Right atrium auricular region (tissue), 2 donors: ENCODE data around the gene VGLL1. TPM values are rescaled to one million over a fixed set of nuclear protein-coding genes. Genes with fewer than 3 reads are reported as not detected.
A peak's percentile ranks its signal among the peaks of the same experiment; 100 is the strongest.

Source experiments
- DNase-seq: peaks from one replicate; pipeline ENCODE4 v3.0.0-alpha.2; 2019; ENCODE audit warnings: low spot score
- H3K27ac ChIP-seq, 2 donors: fragments of 200-600 bp; sonication (generic); 1 replicate in 1 of 2; 2 replicates in 1 of 2; pipeline ENCODE4 v1.5.1; 2016 to 2019
- H3K27me3 ChIP-seq, 2 donors: fragments of 200-600 bp; sonication (generic); one replicate each; pipeline versions ENCODE4 v1.5.1 to v1.6.0; 2017 to 2019
- H3K36me3 ChIP-seq: fragments of 200-600 bp; sonication (generic); one replicate; pipeline ENCODE4 v1.5.1; 2016
- H3K4me1 ChIP-seq, 2 donors: fragments of 200-600 bp; sonication (generic); one replicate each; pipeline versions ENCODE4 v1.5.1 to v1.6.0; 2017 to 2019
- H3K4me3 ChIP-seq, 2 donors: fragments of 200-600 bp; sonication (generic); 1 replicate in 1 of 2; 2 replicates in 1 of 2; pipeline ENCODE4 v1.5.1; 2017 to 2019; ENCODE audit warnings: mild to moderate bottlenecking in 1 of 2, moderate library complexity in 1 of 2
- H3K9me3 ChIP-seq, 2 donors: fragments of 200-600 bp; sonication (generic); one replicate each; pipeline ENCODE4 v1.5.1; 2019
- CTCF ChIP-seq, 2 donors: fragments of 200-600 bp; sonication (generic); IDR thresholded peaks; one replicate each; pipeline ENCODE4 v1.5.1; 2019; ENCODE audit warnings: antibody characterized with exemption in 2 of 2
- total RNA-seq, 2 donors: library from RNA; depleted of rRNA; stranded (reverse); fragments of >200 nt; gene quantifications; one replicate each; pipeline ENCODE4 v1.1.0, GENCODE V29; 2016

The VGLL1 gene
- total RNA-seq, 2 donors from 2014 or later: not detected

GRCh38 chrX:136525738-136526606, 6.0 kb upstream of the VGLL1 start:
- DNase-seq: peak; percentile 74
- peak overlapping the region in 1 of 2 donors; percentile 88 for H3K27ac ChIP-seq
- H3K36me3 ChIP-seq: no peaks in the 10 kb centered on the region
- TF ChIP-seq CTCF (IDR thresholded peaks at IDR 0.05): no peak
- H3K9me3 ChIP-seq: no peaks in the 10 kb centered on the region
- H3K4me1 ChIP-seq: peaks cover 0 to 3% of the 10 kb centered on the region in 2 donors
- H3K27me3 ChIP-seq: no peaks in the 10 kb centered on the region
- no peak overlapping the region for H3K4me3 ChIP-seq

GRCh38 chrX:136528645-136529315, 3.2 kb upstream of the VGLL1 start:
- no peak overlapping the region for H3K27ac ChIP-seq
- DNase-seq: no peak
- H3K27me3 ChIP-seq: no peaks in the 10 kb centered on the region
- no peak for TF ChIP-seq CTCF (IDR thresholded peaks at IDR 0.05)
- no peaks in the 10 kb centered on the region for H3K9me3 ChIP-seq
- H3K4me3 ChIP-seq: no peak overlapping the region
- peaks cover 0 to 3% of the 10 kb centered on the region in 2 donors for H3K4me1 ChIP-seq
- H3K36me3 ChIP-seq: no peaks in the 10 kb centered on the region

GRCh38 chrX:136529795-136530194, 2.2 kb upstream of the VGLL1 start:
- H3K4me1 ChIP-seq: peaks cover 0 to 3% of the 10 kb centered on the region in 2 donors
- no peak for DNase-seq
- no peaks in the 10 kb centered on the region for H3K27me3 ChIP-seq
- no peaks in the 10 kb centered on the region for H3K36me3 ChIP-seq
- no peak for TF ChIP-seq CTCF (IDR thresholded peaks at IDR 0.05)
- H3K9me3 ChIP-seq: no peaks in the 10 kb centered on the region
- H3K4me3 ChIP-seq: no peak overlapping the region
- no peak overlapping the region for H3K27ac ChIP-seq

- H3K4me3 ChIP-seq: no peak overlapping the region
- no peak for DNase-seq
- TF ChIP-seq CTCF (IDR thresholded peaks at IDR 0.05): no peak
- H3K27me3 ChIP-seq: no peaks in the 10 kb centered on the region
- H3K4me1 ChIP-seq: no peaks in the 10 kb centered on the region
- no peaks in the 10 kb centered on the region for H3K36me3 ChIP-seq
- H3K9me3 ChIP-seq: no peaks in the 10 kb centered on the region
- no peak overlapping the region for H3K27ac ChIP-seq
Measured at GRCh38 chrX:136534131-136534530, 2.1 kb downstream of the VGLL1 start.

- TF ChIP-seq CTCF (IDR thresholded peaks at IDR 0.05): no peak
- no peak for DNase-seq
- Histone ChIP-seq H3K9me3 (no peaks in the 10 kb centered on the region), H3K36me3 (no peaks in the 10 kb centered on the region), H3K27ac (no peak overlapping the region), H3K4me3 (no peak overlapping the region), H3K4me1 (no peaks in the 10 kb centered on the region), H3K27me3 (no peaks in the 10 kb centered on the region)
Measured at GRCh38 chrX:136538811-136539210, 6.8 kb downstream of the VGLL1 start.
